HEK293 (cell line): ENCODE results near the gene ISYNA1.

Experiments used
- CTCF ChIA-PET: fragments of 350-600 bp; formaldehyde crosslinking; extraction: SDS; loops from one replicate; lab custom pipeline; 2021; ENCODE audit warnings: antibody characterized with exemption; lab: Yijun Ruan, JAX
- POLR2A ChIA-PET: fragments of 300-600 bp; formaldehyde crosslinking; extraction: SDS; loops from one replicate; lab custom pipeline; 2020; ENCODE audit warnings: antibody characterized with exemption, inconsistent platforms; lab: Yijun Ruan, JAX
- H3K27ac ChIP-seq: fragments of 200-500 bp; sonication (Bioruptor generic); 2 replicates; pipeline ENCODE4 v1.5.1; 2014; ENCODE audit warnings: low read depth, low read length, control low read depth, inconsistent platforms; ENCODE audit errors: extremely low read depth
- H3K36me3 ChIP-seq, 2 experiments: fragments of 200-500 bp in 1 of 2; sonication (Bioruptor generic) in 1 of 2; 1 replicate in 1 of 2; 2 replicates in 1 of 2; pipeline ENCODE4 v1.5.1; 2014 to 2017; ENCODE audit warnings: inconsistent platforms in 2 of 2, low read length in 2 of 2; ENCODE audit not compliant: control insufficient read depth in 2 of 2, insufficient read depth in 1 of 2
- H3K4me1 ChIP-seq: fragments of 200-500 bp; sonication (Bioruptor generic); 2 replicates; pipeline ENCODE4 v1.5.1; 2014; ENCODE audit warnings: mild to moderate bottlenecking, low read length, inconsistent platforms; ENCODE audit not compliant: control insufficient read depth, insufficient read depth
- H3K4me3 ChIP-seq: 2 replicates; pipeline ENCODE4 v1.5.1; 2011; ENCODE audit warnings: low read depth, mild to moderate bottlenecking, control low read depth, low read length, moderate library complexity
- H3K9me3 ChIP-seq: fragments of 200-500 bp; sonication (Bioruptor generic); 2 replicates; pipeline ENCODE4 v1.5.1; 2014; ENCODE audit warnings: low read depth, low read length, inconsistent platforms; ENCODE audit not compliant: control insufficient read depth, insufficient read depth
- HOXD13 ChIP-seq: sonication (generic); formaldehyde crosslinking; IDR thresholded peaks from 2 replicates; pipeline ENCODE4 v1.8.0; 2022; ENCODE audit warnings: missing genetic modification reagents, borderline replicate concordance
- PRDM1 ChIP-seq: fragments of 450-650 bp; formaldehyde crosslinking; IDR thresholded peaks from 2 replicates; pipeline ENCODE4; 2016; ENCODE audit warnings: missing biosample characterization, missing genetic modification characterization
- REPIN1 ChIP-seq: fragments of 450-650 bp; formaldehyde crosslinking; IDR thresholded peaks from 2 replicates; pipeline ENCODE4 v1.5.1; 2017; ENCODE audit warnings: missing biosample characterization, missing genetic modification characterization, low read depth
- SP7 ChIP-seq: fragments of 450-650 bp; formaldehyde crosslinking; IDR thresholded peaks from 2 replicates; pipeline ENCODE4 v1.5.1; 2016; ENCODE audit warnings: missing biosample characterization, missing genetic modification characterization
- TRIM28 ChIP-seq: IDR thresholded peaks from 2 replicates; pipeline ENCODE4 v1.6.1; 2011; ENCODE audit warnings: low read length, control low read depth, borderline replicate concordance
- WT1 ChIP-seq: fragments of 450-650 bp; formaldehyde crosslinking; IDR thresholded peaks from 2 replicates; pipeline ENCODE4 v1.5.1; 2016; ENCODE audit warnings: missing biosample characterization, missing genetic modification characterization
- ZNF114 ChIP-seq: fragments of 450-650 bp; formaldehyde crosslinking; IDR thresholded peaks from 2 replicates; pipeline ENCODE4 v1.5.0; 2017; ENCODE audit warnings: missing biosample characterization, missing genetic modification characterization
- ZNF121 ChIP-seq: fragments of 450-650 bp; formaldehyde crosslinking; IDR thresholded peaks from 2 replicates; pipeline ENCODE4 v1.5.1; 2016; ENCODE audit warnings: missing biosample characterization, missing genetic modification characterization
- ZNF24 ChIP-seq: fragments of 450-650 bp; formaldehyde crosslinking; IDR thresholded peaks from 2 replicates; pipeline ENCODE4 v1.5.1; 2016; ENCODE audit warnings: missing biosample characterization, missing genetic modification characterization
- ZNF292 ChIP-seq: fragments of 450-650 bp; formaldehyde crosslinking; IDR thresholded peaks from 2 replicates; pipeline ENCODE4 v1.5.1; 2016; ENCODE audit warnings: low read depth, missing biosample characterization, missing genetic modification characterization, borderline replicate concordance
- ZNF37A ChIP-seq: fragments of 450-650 bp; IDR thresholded peaks from 2 replicates; pipeline ENCODE4 v1.5.1; 2018; ENCODE audit warnings: missing biosample characterization, missing genetic modification characterization
- ZNF423 ChIP-seq: fragments of 450-650 bp; formaldehyde crosslinking; IDR thresholded peaks from 2 replicates; pipeline ENCODE4 v1.5.1; 2016; ENCODE audit warnings: missing biosample characterization, missing genetic modification characterization
- ZNF785 ChIP-seq: fragments of 450-650 bp; formaldehyde crosslinking; IDR thresholded peaks from 2 replicates; pipeline ENCODE4 v1.5.1; 2016; ENCODE audit warnings: missing biosample characterization, missing genetic modification characterization
- ZSCAN16 ChIP-seq: fragments of 450-650 bp; formaldehyde crosslinking; IDR thresholded peaks from 2 replicates; pipeline ENCODE4 v1.5.1; 2016; ENCODE audit warnings: missing biosample characterization, missing genetic modification characterization
- TF ChIP-seq, protein P1 (sequence below): fragments of 450-650 bp; formaldehyde crosslinking; IDR thresholded peaks from 2 replicates; pipeline ENCODE4; 2016; ENCODE audit warnings: missing biosample characterization, missing genetic modification characterization
- TF ChIP-seq, protein P2 (sequence below): fragments of 450-650 bp; formaldehyde crosslinking; IDR thresholded peaks from 2 replicates; pipeline ENCODE4 v1.5.1; 2016; ENCODE audit warnings: missing biosample characterization, missing genetic modification characterization
- TF ChIP-seq, protein P3 (sequence below): fragments of 450-650 bp; formaldehyde crosslinking; IDR thresholded peaks from 2 replicates; pipeline ENCODE4 v1.5.1; 2016; ENCODE audit warnings: missing biosample characterization, missing genetic modification characterization
- TF ChIP-seq, protein P4 (sequence below): fragments of 450-650 bp; formaldehyde crosslinking; conservative IDR thresholded peaks from 2 replicates; pipeline ENCODE4 v1.5.1; 2016; ENCODE audit warnings: low read depth, missing biosample characterization, missing genetic modification characterization

ISYNA1 gene

DNA sequence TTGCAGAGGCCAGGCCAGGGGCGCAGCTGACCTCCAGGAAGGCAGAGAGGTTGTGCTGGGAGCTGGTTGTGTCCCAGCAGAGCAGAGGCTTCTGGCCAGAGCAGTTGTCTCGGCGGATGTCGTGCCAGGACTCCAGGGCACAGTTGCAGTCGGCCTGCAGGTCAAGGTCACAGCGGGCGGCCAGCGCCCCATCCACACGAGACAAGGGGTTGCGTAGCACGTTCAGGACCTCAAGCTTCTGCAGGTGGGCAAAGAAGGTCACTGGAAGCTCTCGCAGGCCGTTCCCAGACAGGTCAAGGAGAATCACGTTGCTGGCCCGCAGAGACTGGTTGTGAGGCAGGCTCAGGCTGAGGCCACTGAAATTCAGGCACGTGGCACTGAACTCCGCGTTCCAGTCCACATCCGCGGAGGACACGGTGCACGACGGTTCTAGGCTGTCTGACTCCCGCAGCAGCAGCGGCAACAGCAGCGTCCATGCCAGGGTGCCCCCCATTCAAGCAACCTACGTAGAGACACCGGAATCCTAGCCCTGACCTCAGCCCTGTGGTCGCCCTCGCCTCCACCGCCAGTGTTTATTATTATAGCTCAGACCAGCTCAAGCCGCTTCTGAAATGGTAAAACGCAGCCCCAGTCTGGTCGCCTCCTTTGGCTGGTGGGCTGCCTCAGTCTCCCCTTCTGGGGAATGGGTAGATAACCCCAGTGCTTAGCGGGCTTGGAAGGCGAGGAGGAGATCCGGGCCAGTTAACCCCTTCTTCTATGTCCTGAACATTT lies 41.3 kb downstream of the ISYNA1 start:
- Histone ChIP-seq H3K4me1 (no peaks in the 10 kb centered on the region), H3K4me3 (no peak overlapping the region), H3K36me3 (no peaks in the 10 kb centered on the region), H3K9me3 (no peaks in the 10 kb centered on the region), H3K27ac (no peak overlapping the region)
- CTCF ChIA-PET, result interaction anchor here (0.6 to 8.5 kb wide), 6 partner anchors 8 to 150 kb away, joined by 3 to 68 read pairs (median 4); partner anchors contain the start of gene GDF15
- POLR2A ChIA-PET, result no interaction called here
- no peak for TF ChIP-seq ZNF292 (tag by site-specific recombination)
- no peak for TF ChIP-seq HOXD13 (CRISPR knock-in tag)
- TF ChIP-seq ZNF114 (tag by site-specific recombination), result no peak
- TF ChIP-seq, protein P1, sequence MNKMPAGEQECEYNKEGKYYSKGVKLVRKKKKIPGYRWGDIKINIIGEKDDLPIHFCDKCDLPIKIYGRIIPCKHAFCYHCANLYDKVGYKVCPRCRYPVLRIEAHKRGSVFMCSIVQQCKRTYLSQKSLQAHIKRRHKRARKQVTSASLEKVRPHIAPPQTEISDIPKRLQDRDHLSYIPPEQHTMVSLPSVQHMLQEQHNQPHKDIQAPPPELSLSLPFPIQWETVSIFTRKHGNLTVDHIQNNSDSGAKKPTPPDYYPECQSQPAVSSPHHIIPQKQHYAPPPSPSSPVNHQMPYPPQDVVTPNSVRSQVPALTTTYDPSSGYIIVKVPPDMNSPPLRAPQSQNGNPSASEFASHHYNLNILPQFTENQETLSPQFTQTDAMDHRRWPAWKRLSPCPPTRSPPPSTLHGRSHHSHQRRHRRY, result no peak
- no peak for TF ChIP-seq TRIM28
- TF ChIP-seq REPIN1 (tag by site-specific recombination), result no peak
- TF ChIP-seq, protein P2, sequence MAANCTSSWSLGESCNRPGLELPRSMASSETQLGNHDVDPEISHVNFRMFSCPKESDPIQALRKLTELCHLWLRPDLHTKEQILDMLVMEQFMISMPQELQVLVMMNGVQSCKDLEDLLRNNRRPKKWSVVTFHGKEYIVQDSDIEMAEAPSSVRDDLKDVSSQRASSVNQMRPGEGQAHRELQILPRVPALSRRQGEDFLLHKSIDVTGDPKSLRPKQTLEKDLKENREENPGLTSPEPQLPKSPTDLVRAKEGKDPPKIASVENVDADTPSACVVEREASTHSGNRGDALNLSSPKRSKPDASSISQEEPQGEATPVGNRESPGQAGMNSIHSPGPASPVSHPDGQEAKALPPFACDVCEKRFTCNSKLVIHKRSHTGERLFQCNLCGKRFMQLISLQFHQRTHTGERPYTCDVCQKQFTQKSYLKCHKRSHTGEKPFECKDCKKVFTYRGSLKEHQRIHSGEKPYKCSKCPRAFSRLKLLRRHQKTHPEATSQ (tag by site-specific recombination), result no peak
- no peak for TF ChIP-seq ZNF423 (tag by site-specific recombination)
- TF ChIP-seq, protein P3, sequence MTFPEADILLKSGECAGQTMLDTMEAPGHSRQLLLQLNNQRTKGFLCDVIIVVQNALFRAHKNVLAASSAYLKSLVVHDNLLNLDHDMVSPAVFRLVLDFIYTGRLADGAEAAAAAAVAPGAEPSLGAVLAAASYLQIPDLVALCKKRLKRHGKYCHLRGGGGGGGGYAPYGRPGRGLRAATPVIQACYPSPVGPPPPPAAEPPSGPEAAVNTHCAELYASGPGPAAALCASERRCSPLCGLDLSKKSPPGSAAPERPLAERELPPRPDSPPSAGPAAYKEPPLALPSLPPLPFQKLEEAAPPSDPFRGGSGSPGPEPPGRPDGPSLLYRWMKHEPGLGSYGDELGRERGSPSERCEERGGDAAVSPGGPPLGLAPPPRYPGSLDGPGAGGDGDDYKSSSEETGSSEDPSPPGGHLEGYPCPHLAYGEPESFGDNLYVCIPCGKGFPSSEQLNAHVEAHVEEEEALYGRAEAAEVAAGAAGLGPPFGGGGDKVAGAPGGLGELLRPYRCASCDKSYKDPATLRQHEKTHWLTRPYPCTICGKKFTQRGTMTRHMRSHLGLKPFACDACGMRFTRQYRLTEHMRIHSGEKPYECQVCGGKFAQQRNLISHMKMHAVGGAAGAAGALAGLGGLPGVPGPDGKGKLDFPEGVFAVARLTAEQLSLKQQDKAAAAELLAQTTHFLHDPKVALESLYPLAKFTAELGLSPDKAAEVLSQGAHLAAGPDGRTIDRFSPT, result no peak
- TF ChIP-seq SP7 (tag by site-specific recombination), result no peak
- no peak for TF ChIP-seq ZSCAN16 (tag by site-specific recombination)
- TF ChIP-seq PRDM1 (tag by site-specific recombination), result no peak
- TF ChIP-seq ZNF24 (tag by site-specific recombination), result no peak
- no peak for TF ChIP-seq ZNF121 (tag by site-specific recombination)
- TF ChIP-seq WT1 (tag by site-specific recombination), result no peak
- no peak for TF ChIP-seq ZNF37A (tag by site-specific recombination)
- TF ChIP-seq ZNF785 (tag by site-specific recombination), result no peak
- TF ChIP-seq, protein P4, sequence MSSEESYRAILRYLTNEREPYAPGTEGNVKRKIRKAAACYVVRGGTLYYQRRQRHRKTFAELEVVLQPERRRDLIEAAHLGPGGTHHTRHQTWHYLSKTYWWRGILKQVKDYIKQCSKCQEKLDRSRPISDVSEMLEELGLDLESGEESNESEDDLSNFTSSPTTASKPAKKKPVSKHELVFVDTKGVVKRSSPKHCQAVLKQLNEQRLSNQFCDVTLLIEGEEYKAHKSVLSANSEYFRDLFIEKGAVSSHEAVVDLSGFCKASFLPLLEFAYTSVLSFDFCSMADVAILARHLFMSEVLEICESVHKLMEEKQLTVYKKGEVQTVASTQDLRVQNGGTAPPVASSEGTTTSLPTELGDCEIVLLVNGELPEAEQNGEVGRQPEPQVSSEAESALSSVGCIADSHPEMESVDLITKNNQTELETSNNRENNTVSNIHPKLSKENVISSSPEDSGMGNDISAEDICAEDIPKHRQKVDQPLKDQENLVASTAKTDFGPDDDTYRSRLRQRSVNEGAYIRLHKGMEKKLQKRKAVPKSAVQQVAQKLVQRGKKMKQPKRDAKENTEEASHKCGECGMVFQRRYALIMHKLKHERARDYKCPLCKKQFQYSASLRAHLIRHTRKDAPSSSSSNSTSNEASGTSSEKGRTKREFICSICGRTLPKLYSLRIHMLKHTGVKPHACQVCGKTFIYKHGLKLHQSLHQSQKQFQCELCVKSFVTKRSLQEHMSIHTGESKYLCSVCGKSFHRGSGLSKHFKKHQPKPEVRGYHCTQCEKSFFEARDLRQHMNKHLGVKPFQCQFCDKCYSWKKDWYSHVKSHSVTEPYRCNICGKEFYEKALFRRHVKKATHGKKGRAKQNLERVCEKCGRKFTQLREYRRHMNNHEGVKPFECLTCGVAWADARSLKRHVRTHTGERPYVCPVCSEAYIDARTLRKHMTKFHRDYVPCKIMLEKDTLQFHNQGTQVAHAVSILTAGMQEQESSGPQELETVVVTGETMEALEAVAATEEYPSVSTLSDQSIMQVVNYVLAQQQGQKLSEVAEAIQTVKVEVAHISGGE (tag by site-specific recombination), result no peak
